ENCODE measurements around the gene ICAM3.

Gene ICAM3

GRCh38 chr19:10291554-10292205 lies 47.7 kb downstream of the ICAM3 start:
- no peak for DNase-seq (ENCODE audit: low read depth in 2 of 2)

GRCh38 chr19:10290876-10291553 lies 48.4 kb downstream of the ICAM3 start:
- DNase-seq (ENCODE audit: low read depth in 2 of 2): no peak

DNA sequence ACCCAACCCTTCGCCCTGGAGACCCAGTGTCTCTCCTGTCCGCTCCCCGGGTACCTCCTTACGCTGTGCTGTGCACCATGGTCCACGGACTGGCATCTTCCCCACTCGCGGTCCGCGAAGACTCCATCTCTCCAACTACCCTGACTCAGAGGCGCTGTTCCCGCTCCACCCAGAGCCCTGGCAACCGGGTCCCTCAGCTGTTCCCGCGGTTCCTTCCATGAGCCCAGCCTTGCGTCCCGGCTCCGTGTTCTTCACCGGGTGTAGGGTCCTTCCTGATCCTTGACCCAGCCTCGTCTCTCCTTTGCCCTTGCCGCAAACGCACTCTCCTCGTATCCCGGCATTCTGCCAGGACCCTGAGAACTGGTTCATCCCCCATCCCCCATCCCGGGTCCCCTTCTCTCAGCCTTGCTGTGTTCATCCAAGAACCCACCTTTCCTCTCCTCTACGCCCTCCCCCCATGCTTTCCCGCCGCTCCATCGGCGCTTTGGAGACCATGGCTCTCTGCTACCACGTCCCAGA lies 49.0 kb downstream of the ICAM3 start:
- DNase-seq (ENCODE audit: low read depth in 2 of 2): no peak

DNA sequence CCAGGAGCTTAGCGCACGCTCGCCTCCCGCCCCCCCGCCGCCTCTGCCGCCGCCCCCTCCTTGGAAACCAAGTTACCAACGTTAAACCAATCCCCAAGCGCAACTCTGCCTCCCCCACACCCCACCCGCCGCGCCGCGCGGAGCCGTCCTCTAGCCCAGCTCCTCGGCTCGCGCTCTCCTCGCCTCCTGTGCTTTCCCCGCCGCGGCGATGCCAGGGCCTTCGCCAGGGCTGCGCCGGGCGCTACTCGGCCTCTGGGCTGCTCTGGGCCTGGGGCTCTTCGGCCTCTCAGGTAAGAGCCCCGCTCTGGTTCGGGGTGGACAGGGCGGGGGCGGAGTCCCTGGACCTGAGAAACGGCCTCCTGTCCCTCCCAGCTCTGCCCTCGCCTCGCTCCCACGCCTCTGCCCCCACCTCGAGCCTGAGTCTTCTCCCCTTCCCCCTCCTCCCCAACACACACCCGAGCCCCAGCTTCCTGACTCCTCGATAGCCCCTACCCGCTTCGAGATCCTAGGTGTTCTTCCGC lies 49.5 kb downstream of the ICAM3 start, which contains the start of gene ICAM5:
Gene ICAM5, plus strand, starts transcription at position 117 of the 521 bp plus-strand sequence. Its CDS starts 92 bp downstream, at position 209.
- DNase-seq (ENCODE audit: low read depth in 2 of 2): peak in 1 of 2 donors; percentile 56

DNA sequence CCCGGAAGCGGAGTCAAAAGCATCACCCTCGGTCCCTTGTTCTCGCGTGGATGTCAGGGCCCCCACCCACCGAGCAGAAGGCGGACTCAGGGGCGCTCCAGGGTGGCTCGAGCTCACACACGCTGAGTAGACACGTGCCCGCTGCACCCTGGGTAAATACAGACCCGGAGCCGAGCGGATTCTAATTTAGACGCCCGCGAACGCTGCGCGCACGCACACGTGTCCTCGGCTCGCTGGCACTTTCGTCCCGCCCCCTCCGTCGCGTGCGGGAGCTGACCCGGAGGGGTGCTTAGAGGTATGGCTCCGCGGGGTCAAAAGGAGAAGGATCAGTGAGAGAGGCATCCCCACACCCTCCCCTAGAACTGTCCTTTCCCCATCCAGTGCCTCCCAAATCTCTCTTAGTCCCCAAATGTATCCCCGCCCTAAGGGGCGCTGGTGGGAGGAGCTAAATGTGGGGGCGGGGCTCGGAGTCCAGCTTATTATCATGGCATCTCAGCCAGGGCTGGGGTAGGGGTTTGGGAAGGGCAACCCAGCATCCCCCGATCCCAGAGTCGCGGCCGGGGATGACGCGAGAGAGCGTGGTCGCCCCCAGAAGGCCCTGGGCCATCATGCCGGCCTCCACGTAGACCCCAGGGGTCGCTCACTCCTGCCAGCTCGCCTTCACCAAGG lies 50.1 kb downstream of the ICAM3 start:
- no peak for DNase-seq (ENCODE audit: low read depth in 2 of 2)

DNA sequence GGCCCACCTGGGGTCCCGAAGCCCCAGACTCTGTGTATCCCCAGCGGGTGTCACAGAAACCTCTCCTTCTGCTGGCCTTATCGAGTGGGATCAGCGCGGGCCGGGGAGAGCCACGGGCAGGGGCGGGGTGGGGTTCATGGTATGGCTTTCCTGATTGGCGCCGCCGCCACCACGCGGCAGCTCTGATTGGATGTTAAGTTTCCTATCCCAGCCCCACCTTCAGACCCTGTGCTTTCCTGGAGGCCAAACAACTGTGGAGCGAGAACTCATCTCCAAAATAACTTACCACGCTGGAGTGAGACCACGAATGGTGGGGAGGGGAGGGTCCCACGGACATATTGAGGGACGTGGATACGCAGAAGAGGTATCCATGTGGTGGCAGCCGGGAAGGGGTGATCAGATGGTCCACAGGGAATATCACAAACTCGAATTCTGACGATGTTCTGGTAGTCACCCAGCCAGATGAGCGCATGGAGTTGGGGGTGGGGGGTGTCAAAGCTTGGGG lies 50.7 kb downstream of the ICAM3 start:
- no peak for DNase-seq (ENCODE audit: low read depth in 2 of 2)

GRCh38 chr19:10286803-10287737 lies 52.4 kb downstream of the ICAM3 start, which contains the start of gene ICAM4:
TSS of gene ICAM4 (plus strand) at chr19:10286955. CDS start at chr19:10287013, 58 bp downstream.
- no peak for DNase-seq (ENCODE audit: low read depth in 2 of 2)

GRCh38 chr19:10285393-10285792 lies 54.0 kb downstream of the ICAM3 start:
- DNase-seq (ENCODE audit: low read depth in 2 of 2): no peak

GRCh38 chr19:10284960-10285278 lies 54.5 kb downstream of the ICAM3 start:
- DNase-seq (ENCODE audit: low read depth in 2 of 2): no peak

DNA sequence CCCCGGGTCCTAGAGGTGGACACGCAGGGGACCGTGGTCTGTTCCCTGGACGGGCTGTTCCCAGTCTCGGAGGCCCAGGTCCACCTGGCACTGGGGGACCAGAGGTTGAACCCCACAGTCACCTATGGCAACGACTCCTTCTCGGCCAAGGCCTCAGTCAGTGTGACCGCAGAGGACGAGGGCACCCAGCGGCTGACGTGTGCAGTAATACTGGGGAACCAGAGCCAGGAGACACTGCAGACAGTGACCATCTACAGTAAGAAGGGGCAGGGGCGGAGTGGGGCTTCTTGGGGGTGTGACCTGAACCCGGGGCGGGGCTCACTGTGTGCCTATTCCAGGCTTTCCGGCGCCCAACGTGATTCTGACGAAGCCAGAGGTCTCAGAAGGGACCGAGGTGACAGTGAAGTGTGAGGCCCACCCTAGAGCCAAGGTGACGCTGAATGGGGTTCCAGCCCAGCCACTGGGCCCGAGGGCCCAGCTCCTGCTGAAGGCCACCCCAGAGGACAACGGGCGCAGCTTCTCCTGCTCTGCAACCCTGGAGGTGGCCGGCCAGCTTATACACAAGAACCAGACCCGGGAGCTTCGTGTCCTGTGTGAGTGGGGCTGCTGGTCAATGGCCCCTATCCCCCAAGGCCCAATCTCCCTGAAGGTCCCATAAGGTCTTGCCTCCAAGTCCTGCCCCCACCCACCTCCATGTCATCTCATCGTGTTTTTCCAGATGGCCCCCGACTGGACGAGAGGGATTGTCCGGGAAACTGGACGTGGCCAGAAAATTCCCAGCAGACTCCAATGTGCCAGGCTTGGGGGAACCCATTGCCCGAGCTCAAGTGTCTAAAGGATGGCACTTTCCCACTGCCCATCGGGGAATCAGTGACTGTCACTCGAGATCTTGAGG lies 55.1 kb downstream of the ICAM3 start:
- DNase-seq (ENCODE audit: low read depth in 2 of 2): no peak
